Measurements from ENCODE around the gene GNG12. TPM values are rescaled to one million over a fixed set of nuclear protein-coding genes. Genes with fewer than 3 reads are reported as not detected.

Gene GNG12
- 60.5 and 62.6 TPM in 2 replicates for total RNA-seq
- polyA plus RNA-seq (2012) = 37.0 TPM

- DNase-seq (ENCODE audit: low read depth) = peak; percentile 82
These were observed at the start of gene GNG12 for GRCh38 chr1:67832737-67833601. TSS of gene GNG12 (minus strand) at chr1:67833467. CDS start at chr1:67707686, 125,781 bp downstream.

- no peak for DNase-seq (ENCODE audit: low read depth)
These were observed 49.1 kb upstream of the GNG12 start for GRCh38 chr1:67882196-67882958.

- no peak for DNase-seq (ENCODE audit: low read depth)
These were observed 46.9 kb upstream of the GNG12 start for GRCh38 chr1:67880056-67880601.

- DNase-seq (ENCODE audit: low read depth) = no peak
These were observed 46.2 kb upstream of the GNG12 start for GRCh38 chr1:67879485-67879884.

GRCh38 chr1:67874501-67875111 lies 41.3 kb upstream of the GNG12 start:
- no peak for DNase-seq (ENCODE audit: low read depth)

GRCh38 chr1:67869233-67869632 lies 36.0 kb upstream of the GNG12 start:
- no peak for DNase-seq (ENCODE audit: low read depth)

GRCh38 chr1:67863637-67864036 lies 30.4 kb upstream of the GNG12 start:
- DNase-seq (ENCODE audit: low read depth) = no peak

GRCh38 chr1:67862685-67863084 lies 29.4 kb upstream of the GNG12 start:
- no peak for DNase-seq (ENCODE audit: low read depth)

- no peak for DNase-seq (ENCODE audit: low read depth)
These were observed 28.7 kb upstream of the GNG12 start for GRCh38 chr1:67861856-67862516.

GRCh38 chr1:67860776-67861175 lies 27.5 kb upstream of the GNG12 start:
- DNase-seq (ENCODE audit: low read depth) = peak; percentile 18

- no peak for DNase-seq (ENCODE audit: low read depth)
These were observed 23.7 kb upstream of the GNG12 start for GRCh38 chr1:67856921-67857320.

GRCh38 chr1:67855961-67856360 lies 22.7 kb upstream of the GNG12 start:
- no peak for DNase-seq (ENCODE audit: low read depth)

- DNase-seq (ENCODE audit: low read depth) = no peak
These were observed 22.2 kb upstream of the GNG12 start for GRCh38 chr1:67855444-67855843.

- DNase-seq (ENCODE audit: low read depth) = peak; percentile 81
These were observed 20.4 kb upstream of the GNG12 start for GRCh38 chr1:67853704-67854103.

- no peak for DNase-seq (ENCODE audit: low read depth)
These were observed 18.5 kb upstream of the GNG12 start for GRCh38 chr1:67851800-67852199.

GRCh38 chr1:67850611-67851075 lies 17.4 kb upstream of the GNG12 start:
- peak; percentile 91 for DNase-seq (ENCODE audit: low read depth)

GRCh38 chr1:67850151-67850551 lies 16.9 kb upstream of the GNG12 start:
- peak; percentile 62 for DNase-seq (ENCODE audit: low read depth)

GRCh38 chr1:67847466-67847865 lies 14.2 kb upstream of the GNG12 start:
- DNase-seq (ENCODE audit: low read depth) = no peak

- no peak for DNase-seq (ENCODE audit: low read depth)
These were observed 13.3 kb upstream of the GNG12 start for GRCh38 chr1:67846538-67846937.

- DNase-seq (ENCODE audit: low read depth) = no peak
These were observed 11.7 kb upstream of the GNG12 start for GRCh38 chr1:67844988-67845387.

GRCh38 chr1:67843746-67844145 lies 10.5 kb upstream of the GNG12 start:
- no peak for DNase-seq (ENCODE audit: low read depth)
